Measurements from ENCODE around the gene POFUT2. TPM values are rescaled to one million over a fixed set of nuclear protein-coding genes. Genes with fewer than 3 reads are reported as not detected.

POFUT2 gene
- total RNA-seq, 4 donors from 2014 or later: 4.8 to 11.0 (median 5.9) TPM

DNA sequence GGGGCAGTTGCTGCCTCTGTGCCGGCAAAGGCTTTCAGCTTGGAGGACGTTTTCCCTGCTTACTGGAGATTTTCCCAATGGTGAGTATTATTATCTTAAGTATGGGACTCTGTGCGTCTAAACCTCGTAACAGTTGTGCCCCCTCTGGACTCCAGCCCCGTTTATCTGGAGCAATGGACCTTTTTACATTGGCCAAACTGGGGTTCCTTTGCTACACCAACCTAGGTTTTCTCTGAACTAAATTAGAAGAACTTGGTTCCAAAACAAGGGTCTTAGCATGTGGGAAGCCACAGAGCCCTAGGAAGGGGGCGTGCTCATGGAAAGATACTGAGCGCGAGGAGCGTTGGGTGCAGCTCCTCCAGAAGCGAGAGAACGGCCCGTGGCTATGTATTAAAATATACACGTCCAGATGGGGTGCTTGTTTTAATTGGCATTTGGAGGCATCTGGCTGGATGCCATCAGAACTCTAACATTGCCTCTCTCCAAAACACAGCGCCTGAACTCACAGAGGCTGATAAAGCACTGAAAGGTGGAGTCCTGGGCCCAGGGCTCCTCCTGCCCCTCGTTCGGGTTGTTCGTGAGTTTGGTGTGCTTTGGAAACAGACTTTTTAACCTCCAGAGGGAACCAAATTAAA lies 28.4 kb downstream of the POFUT2 start:
- DNase-seq (no peak), ATAC-seq (no peak)
- Histone ChIP-seq H3K27ac (no peak overlapping the region), H3K4me3 (no peak overlapping the region), H3K9me3 (no peaks in the 10 kb centered on the region), H3K36me3 (peaks cover 0 to 14% of the 10 kb centered on the region in 2 donors), H3K27me3 (peaks cover 5 to 23% (median 6%) of the 10 kb centered on the region in 3 donors), H3K4me1 (no peaks in the 10 kb centered on the region)
- in situ Hi-C loops (cut with MboI; ENCODE audit: low sequenced_read_pairs in 4 of 4) (no loop called here), intact Hi-C loops (cut with DNase I; ENCODE audit: low total_unique reads) (no loop called here)
- TF ChIP-seq POLR2A (IDR thresholded peaks at IDR 0.05): no peak
- TF ChIP-seq, protein P1, sequence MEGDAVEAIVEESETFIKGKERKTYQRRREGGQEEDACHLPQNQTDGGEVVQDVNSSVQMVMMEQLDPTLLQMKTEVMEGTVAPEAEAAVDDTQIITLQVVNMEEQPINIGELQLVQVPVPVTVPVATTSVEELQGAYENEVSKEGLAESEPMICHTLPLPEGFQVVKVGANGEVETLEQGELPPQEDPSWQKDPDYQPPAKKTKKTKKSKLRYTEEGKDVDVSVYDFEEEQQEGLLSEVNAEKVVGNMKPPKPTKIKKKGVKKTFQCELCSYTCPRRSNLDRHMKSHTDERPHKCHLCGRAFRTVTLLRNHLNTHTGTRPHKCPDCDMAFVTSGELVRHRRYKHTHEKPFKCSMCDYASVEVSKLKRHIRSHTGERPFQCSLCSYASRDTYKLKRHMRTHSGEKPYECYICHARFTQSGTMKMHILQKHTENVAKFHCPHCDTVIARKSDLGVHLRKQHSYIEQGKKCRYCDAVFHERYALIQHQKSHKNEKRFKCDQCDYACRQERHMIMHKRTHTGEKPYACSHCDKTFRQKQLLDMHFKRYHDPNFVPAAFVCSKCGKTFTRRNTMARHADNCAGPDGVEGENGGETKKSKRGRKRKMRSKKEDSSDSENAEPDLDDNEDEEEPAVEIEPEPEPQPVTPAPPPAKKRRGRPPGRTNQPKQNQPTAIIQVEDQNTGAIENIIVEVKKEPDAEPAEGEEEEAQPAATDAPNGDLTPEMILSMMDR (IDR thresholded peaks at IDR 0.05 in 4 of 5, conservative IDR thresholded peaks at IDR 0.05 in 1 of 5): no peak

- in situ Hi-C loops (cut with MboI; ENCODE audit: low sequenced_read_pairs in 4 of 4) (no loop called here), intact Hi-C loops (cut with DNase I; ENCODE audit: low total_unique reads) (no loop called here)
- no peak overlapping the region for H3K4me3 ChIP-seq
- TF ChIP-seq POLR2A (IDR thresholded peaks at IDR 0.05): no peak
- TF ChIP-seq, protein P1 (IDR thresholded peaks at IDR 0.05 in 4 of 5, conservative IDR thresholded peaks at IDR 0.05 in 1 of 5): no peak
- H3K9me3 ChIP-seq: no peaks in the 10 kb centered on the region
- DNase-seq: no peak
- H3K36me3 ChIP-seq: peaks cover 0 to 5% of the 10 kb centered on the region in 2 donors
- H3K27ac ChIP-seq: no peak overlapping the region
- H3K27me3 ChIP-seq: peaks cover 5 to 24% (median 7%) of the 10 kb centered on the region in 3 donors
- no peaks in the 10 kb centered on the region for H3K4me1 ChIP-seq
- ATAC-seq: no peak
Observed at GRCh38 chr21:45258466-45258865, 29.2 kb downstream of the POFUT2 start.

GRCh38 chr21:45257673-45258341 lies 29.9 kb downstream of the POFUT2 start:
- Histone ChIP-seq H3K36me3 (no peaks in the 10 kb centered on the region), H3K27ac (no peak overlapping the region), H3K27me3 (peaks cover 5 to 24% (median 13%) of the 10 kb centered on the region in 3 donors), H3K4me1 (no peaks in the 10 kb centered on the region), H3K4me3 (no peak overlapping the region), H3K9me3 (no peaks in the 10 kb centered on the region)
- no peak for DNase-seq
- intact Hi-C loops (cut with DNase I; ENCODE audit: low total_unique reads) (no loop called here), in situ Hi-C loops (cut with MboI; ENCODE audit: low sequenced_read_pairs in 4 of 4) (no loop called here)
- TF ChIP-seq, protein P1 (IDR thresholded peaks at IDR 0.05 in 4 of 5, conservative IDR thresholded peaks at IDR 0.05 in 1 of 5): no peak
- no peak for TF ChIP-seq POLR2A (IDR thresholded peaks at IDR 0.05)
- no peak for ATAC-seq

GRCh38 chr21:45256912-45257672 lies 30.6 kb downstream of the POFUT2 start:
- ATAC-seq (no peak), DNase-seq (no peak)
- no peaks in the 10 kb centered on the region for H3K9me3 ChIP-seq
- no peak overlapping the region for H3K4me3 ChIP-seq
- intact Hi-C loops (cut with DNase I; ENCODE audit: low total_unique reads): no loop called here
- TF ChIP-seq, protein P1 (IDR thresholded peaks at IDR 0.05 in 4 of 5, conservative IDR thresholded peaks at IDR 0.05 in 1 of 5): no peak
- no peak for TF ChIP-seq POLR2A (IDR thresholded peaks at IDR 0.05)
- peaks cover 5 to 24% (median 13%) of the 10 kb centered on the region in 3 donors for H3K27me3 ChIP-seq
- no peaks in the 10 kb centered on the region for H3K4me1 ChIP-seq
- in situ Hi-C loops (cut with MboI; ENCODE audit: low sequenced_read_pairs in 4 of 4): no loop called here
- no peaks in the 10 kb centered on the region for H3K36me3 ChIP-seq
- no peak overlapping the region for H3K27ac ChIP-seq

All from gastrocnemius medialis (tissue), 4 donors.